ENCODE measurements around the gene DOHH.

DOHH gene

DNA sequence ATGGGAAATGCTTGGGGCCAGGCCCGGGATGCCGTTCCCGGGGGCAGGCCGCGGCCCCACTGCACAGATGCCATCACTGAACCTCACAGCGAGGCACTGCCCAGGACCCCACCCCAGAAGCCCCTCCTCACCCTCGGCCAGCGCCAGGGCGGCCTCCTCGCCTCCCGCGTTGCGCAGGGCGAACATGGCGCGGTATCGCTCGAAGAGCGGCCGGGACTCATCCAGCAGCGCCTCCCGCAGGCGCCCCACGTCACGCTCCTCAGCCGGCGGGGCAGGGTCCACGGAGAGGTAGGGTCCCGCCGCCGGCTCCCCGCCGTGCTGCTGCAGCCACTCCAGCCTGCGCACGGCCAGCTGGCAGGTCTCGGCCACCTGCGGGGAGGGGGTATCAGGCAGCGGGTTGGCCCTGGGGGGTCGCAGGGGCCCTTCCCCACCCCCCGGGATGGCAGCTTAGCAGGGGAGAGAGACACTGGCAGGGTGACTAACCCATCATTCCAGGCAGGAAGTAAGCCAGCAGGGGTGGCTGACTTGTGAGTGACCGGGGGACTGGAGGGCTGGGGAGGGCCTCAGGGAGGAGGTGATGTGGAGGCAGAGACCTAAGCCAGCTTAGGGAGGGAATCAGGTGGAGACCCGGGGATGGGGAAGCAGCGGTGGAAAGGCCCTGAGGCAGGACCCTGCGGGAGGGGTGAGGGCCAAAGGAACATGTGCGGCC, 8.2 kb downstream of the DOHH start:
- TF ChIP-seq, protein P1, sequence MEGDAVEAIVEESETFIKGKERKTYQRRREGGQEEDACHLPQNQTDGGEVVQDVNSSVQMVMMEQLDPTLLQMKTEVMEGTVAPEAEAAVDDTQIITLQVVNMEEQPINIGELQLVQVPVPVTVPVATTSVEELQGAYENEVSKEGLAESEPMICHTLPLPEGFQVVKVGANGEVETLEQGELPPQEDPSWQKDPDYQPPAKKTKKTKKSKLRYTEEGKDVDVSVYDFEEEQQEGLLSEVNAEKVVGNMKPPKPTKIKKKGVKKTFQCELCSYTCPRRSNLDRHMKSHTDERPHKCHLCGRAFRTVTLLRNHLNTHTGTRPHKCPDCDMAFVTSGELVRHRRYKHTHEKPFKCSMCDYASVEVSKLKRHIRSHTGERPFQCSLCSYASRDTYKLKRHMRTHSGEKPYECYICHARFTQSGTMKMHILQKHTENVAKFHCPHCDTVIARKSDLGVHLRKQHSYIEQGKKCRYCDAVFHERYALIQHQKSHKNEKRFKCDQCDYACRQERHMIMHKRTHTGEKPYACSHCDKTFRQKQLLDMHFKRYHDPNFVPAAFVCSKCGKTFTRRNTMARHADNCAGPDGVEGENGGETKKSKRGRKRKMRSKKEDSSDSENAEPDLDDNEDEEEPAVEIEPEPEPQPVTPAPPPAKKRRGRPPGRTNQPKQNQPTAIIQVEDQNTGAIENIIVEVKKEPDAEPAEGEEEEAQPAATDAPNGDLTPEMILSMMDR (IDR thresholded peaks at IDR 0.05; ENCODE audit: low read depth, low read length), result no peak
- H3K4me3 ChIP-seq (ENCODE audit: low read depth, low read length), result no peak overlapping the region

DNA sequence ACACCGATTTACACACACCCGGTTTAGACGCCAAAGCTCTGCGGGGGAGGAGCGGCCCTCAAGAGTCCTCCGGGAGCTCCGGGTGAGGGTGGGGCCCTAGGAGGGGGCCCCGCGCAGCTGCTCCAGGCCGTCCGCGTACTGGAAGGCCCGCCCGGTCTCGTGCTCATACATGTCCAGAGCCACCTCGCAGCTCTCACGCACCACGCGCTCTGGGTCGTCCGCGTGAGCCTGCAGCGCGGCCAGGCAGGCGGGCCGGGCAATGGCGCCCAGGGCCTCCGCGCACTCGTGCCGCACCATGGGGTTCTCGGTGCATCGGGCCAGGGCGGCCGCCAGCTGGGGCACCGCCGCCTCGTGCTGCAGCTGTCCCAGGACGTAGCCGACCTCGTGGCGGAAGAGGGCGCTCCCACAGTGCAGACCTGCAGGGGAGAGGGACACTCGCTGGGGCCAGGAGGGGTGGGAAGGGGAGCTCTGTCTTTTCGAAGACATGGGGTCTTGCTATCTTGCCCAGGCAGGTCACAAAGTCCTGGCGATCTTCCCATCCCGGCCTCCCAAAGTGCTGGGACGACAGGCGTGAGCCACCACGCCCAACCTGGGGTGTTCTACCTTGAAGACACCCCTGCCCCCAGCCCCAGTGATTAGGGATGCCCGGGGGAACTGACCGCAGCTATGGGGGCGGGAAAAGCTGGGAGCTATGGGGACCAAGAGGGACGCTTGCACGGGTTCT, 8.9 kb downstream of the DOHH start:
- H3K4me3 ChIP-seq (ENCODE audit: low read depth, low read length), result no peak overlapping the region
- TF ChIP-seq, protein P1 (IDR thresholded peaks at IDR 0.05; ENCODE audit: low read depth, low read length), result no peak

DNA sequence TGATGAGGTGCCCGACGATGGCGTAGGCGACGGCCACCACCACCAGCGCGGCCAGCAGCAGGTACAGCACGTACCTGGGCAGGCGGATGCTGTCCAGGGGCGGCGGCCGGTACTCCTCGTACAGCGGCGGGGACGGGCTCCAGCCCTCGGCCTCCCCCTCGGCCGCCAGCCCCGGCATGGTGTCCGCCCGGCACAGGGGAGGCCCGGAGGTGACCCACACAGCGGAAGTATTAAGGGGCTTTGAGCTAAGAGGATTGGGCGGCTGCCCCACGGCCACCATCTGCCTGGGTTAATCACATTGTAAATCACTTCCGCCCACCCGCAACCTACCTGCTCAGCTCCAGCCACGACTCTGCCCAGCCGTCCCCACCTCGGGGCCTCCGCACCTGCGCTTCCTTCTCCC, 17.2 kb downstream of the DOHH start, which contains the start of gene SMIM44:
Gene SMIM44 (minus strand): TSS at position 216 of the 403 bp plus-strand sequence. CDS start 38 bp downstream, at position 178.
- H3K4me3 ChIP-seq (ENCODE audit: low read depth, low read length), result no peak within 1 kb of the TSS
- TF ChIP-seq, protein P1 (IDR thresholded peaks at IDR 0.05; ENCODE audit: low read depth, low read length), result no peak

DNA sequence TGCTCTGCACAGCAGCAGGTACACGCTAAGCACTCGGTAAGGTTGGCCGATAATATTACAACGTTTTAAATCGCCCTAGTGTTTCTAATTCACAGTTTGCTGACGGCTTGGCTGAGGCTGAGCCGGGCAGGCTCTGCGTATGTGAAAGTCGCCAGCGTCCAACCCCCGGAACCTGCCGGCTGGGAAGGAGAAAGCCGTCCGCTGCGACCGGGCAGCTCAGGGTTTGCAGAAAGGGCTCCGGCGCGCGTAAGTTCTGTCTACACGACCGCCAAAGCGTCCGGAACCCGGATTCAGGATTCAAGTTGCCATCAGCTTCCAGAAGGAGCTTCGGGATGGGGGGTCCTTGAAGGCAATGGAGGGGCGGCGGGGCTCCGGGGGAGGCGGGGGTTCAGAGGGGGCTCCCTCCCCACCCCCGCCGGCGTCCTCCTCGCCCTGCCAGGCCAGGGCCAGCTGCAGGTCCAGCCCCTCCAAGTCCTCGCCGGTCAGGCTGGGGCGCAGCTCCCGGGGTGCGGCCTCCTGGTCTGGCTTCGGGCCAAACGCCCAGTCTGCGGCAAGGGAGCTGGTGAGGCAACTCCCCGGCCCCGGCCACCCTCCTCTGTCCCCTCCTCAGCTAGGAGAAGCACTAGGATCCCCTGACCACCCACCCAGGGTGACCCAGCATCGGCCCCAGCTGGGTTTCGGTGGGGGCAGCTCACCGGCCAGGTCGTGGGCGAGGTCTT, 17.8 kb downstream of the DOHH start:
- no peak overlapping the region for H3K4me3 ChIP-seq (ENCODE audit: low read depth, low read length)
- TF ChIP-seq, protein P1 (IDR thresholded peaks at IDR 0.05; ENCODE audit: low read depth, low read length), result no peak

DNA sequence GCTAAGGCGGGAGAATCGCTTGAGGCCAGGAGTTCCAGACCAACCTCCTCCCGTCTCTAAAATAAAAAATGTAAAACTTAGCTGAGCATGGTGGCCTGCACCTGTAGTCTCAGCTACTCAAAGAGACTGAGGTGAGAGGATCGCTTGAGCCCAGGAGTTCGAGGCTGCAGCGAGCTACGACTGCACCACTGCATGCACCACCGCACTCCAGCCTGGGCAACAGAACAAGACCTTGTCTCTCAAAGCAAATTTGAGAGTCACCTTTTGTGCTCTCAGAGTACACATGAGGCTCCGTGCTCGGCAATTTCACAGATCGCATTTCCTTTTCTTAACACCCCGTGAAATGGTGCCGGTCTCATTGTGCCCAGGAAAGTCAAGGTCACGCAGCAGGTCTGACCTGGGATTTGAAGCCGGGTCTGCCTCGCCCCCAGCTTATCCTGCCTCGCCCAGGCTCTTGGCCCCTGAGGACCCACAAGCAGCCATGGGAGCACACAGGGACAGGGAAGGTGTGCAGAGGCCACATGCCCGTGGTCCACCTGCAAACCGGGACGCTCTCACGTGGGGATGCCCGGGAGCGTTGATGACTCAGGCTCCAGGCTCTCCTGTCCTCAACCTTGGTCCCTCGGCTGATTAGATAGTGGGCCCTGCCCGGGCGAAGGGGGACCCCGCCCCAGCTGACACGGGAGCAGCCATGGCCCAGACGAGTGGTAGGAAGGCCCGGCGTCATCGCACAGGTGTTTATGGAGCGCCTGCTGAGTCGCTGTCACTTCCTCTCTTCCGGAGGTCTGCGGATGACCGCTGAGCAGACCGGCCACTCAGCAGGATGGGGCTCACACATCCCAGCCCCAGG, 19.0 kb downstream of the DOHH start:
- TF ChIP-seq, protein P1 (IDR thresholded peaks at IDR 0.05; ENCODE audit: low read depth, low read length), result no peak
- H3K4me3 ChIP-seq (ENCODE audit: low read depth, low read length), result no peak overlapping the region

DNA sequence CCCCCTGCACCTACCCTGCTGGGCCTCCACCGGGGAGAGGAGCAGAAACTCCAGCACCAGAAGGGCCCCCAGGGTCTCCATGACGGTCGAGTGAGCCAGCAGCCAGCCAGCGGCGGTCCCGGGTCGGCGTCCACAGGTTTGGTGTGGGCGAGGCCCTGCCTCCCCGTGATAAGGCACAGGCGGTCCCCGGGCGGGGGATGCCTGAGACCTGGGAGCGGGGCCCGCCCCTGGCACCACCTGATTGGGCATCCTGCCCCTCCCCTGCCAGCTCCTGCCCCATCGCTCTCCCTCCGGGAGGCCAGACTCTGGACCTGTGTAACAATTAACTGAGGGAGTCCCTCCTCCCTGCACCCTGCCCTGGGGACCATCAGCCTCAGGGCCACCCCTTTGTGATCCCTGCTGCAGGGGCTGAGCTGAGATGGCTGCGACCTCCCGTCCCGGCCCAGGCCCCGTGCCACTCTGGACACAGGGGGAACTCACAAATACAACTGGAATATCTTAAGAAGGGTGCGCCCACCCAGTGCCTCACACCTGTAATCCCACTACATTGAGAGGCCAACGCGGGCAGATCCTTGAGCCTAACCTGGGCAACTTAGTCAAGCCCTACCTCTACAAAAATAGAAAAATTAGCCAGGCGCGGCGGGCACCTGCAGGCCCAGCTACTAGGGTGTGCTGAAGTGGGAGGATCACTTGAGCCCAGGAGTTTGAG, 19.9 kb downstream of the DOHH start, which contains the start of gene SMIM24:
Gene SMIM24 (minus strand): TSS at position 143 of the 709 bp plus-strand sequence. CDS start 62 bp downstream, at position 81.
- TF ChIP-seq, protein P1 (IDR thresholded peaks at IDR 0.05; ENCODE audit: low read depth, low read length), result no peak

More for the DNA sequence above, 19.9 kb downstream of the DOHH start, which contains the start of gene SMIM24:
- H3K4me3 ChIP-seq (ENCODE audit: low read depth, low read length), result no peak within 1 kb of the TSS
